ENCODE data around the gene TCTA.

The TCTA gene

DNA sequence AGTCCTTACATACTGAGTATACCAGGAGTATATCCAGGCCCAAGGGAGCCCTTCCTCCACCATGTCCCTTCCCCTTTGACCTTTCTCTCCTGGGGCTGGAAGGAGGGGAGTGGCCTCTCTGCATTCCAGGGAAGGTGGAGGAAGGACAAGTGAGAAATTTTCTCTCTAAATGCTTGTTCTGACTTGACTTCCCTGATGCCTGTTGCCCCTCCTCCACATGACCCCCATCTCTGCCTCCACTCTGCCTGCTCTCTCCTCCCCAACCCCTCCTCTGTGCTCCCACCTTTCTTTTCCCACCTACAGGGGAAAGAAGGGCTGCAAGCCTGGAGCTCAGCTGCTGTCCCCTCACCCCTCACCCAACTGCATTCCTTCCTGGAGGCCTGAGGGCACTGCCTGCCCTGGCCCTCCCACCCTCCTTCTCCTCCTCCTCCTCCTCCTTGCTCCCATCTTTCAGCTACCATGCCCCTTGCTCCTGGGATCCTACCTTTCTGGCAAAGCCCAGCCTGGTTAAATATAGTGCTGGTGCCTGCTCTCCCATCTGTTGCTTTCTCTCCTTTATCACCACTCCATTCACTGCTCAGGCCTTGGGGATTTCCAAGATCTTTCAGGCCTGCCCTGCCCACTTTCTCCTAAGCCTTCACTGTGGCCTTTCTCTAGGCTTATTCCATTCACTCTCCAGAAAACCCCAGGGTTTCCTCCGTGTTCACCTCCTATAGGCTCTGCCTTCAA lies 49.4 kb downstream of the TCTA start:
- no peak for DNase-seq

DNA sequence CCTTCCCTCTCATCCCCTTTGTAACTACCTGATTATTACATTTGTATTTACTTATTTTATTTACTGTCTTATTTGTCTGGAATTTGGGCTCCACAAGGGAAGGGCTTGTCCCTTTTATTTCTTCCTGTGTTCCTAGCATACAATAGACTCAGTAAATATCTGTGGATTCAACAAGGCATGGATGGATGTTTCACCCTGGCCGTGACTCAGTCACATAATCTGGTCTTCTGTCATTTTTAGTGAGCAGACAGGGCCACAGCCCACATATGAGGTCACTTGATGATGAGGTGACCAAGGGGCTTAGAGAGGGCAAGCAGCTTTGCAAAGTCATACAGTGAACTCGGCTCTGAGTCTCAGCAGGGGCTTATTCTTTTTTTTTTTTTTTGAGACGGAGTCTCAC lies 50.0 kb downstream of the TCTA start:
- DNase-seq = no peak

GRCh38 chr3:49465270-49466034 lies 53.2 kb downstream of the TCTA start:
- no peak for DNase-seq

Data from bone marrow (tissue), 2 donors.